Loucy (cell line): ENCODE measurements around the gene TYW1B.
"Not testable (repeated sequence)": the region's sequence is repeated elsewhere in the genome, so short reads cannot be mapped to it uniquely, and the experiment has no call there.

Source experiments
- H2AFZ ChIP-seq: fragments of 200-600 bp; sonication (generic); 2 replicates; pipeline ENCODE4 v1.6.0; 2016; ENCODE audit warnings: antibody characterized with exemption, mild to moderate bottlenecking, low read length, moderate library complexity
- H3F3A ChIP-seq: fragments of 200-600 bp; 2 replicates; pipeline ENCODE4 v1.6.0; 2016; ENCODE audit warnings: antibody characterized with exemption, low read depth, mild to moderate bottlenecking
- H3K27me3 ChIP-seq: fragments of 200-600 bp; sonication (generic); 2 replicates; pipeline ENCODE4 v1.6.1; 2014; ENCODE audit warnings: low read length, mild to moderate bottlenecking; ENCODE audit not compliant: insufficient read depth, poor library complexity, severe bottlenecking
- H3K36me3 ChIP-seq: fragments of 200-600 bp; sonication (generic); 2 replicates; pipeline ENCODE4 v1.6.1; 2016; ENCODE audit warnings: low read length; ENCODE audit not compliant: insufficient read depth
- H3K4me1 ChIP-seq: fragments of 200-600 bp; sonication (generic); 2 replicates; pipeline ENCODE4 v1.5.1; 2014; ENCODE audit warnings: low read length, mild to moderate bottlenecking; ENCODE audit not compliant: insufficient read depth, poor library complexity, severe bottlenecking
- H3K4me2 ChIP-seq: fragments of 200-600 bp; sonication (generic); 2 replicates; pipeline ENCODE4 v1.6.0; 2014; ENCODE audit warnings: antibody characterized with exemption, low read length, low read depth, mild to moderate bottlenecking; ENCODE audit not compliant: poor library complexity, severe bottlenecking
- H3K4me3 ChIP-seq: fragments of 200-600 bp; sonication (generic); 2 replicates; pipeline ENCODE4 v1.5.1; 2014; ENCODE audit warnings: low read length, mild to moderate bottlenecking, mixed read lengths; ENCODE audit not compliant: poor library complexity, severe bottlenecking
- H3K79me2 ChIP-seq: fragments of 200-600 bp; sonication (generic); 2 replicates; pipeline ENCODE4 v1.6.1; 2014; ENCODE audit warnings: low read length; ENCODE audit not compliant: insufficient read depth
- H3K9ac ChIP-seq: fragments of 200-600 bp; sonication (generic); 2 replicates; pipeline ENCODE4 v1.6.0; 2014; ENCODE audit warnings: mild to moderate bottlenecking, low read depth, low read length, moderate library complexity; ENCODE audit not compliant: poor library complexity, severe bottlenecking
- H3K9me2 ChIP-seq: fragments of 200-600 bp; sonication (generic); replicated peaks from 2 replicates; pipeline ENCODE4 v1.6.1; 2016; ENCODE audit warnings: low read depth, low read length, mixed read lengths
- H3K9me3 ChIP-seq: fragments of 200-600 bp; sonication (generic); 2 replicates; pipeline ENCODE4 v1.6.1; 2014; ENCODE audit warnings: mild to moderate bottlenecking, antibody characterized with exemption, low read length, low read depth; ENCODE audit not compliant: insufficient read depth
- H4K20me1 ChIP-seq: fragments of 200-600 bp; sonication (generic); 2 replicates; pipeline ENCODE4 v1.6.0; 2014; ENCODE audit warnings: antibody characterized with exemption, low read length, mild to moderate bottlenecking; ENCODE audit not compliant: insufficient read depth, poor library complexity, severe bottlenecking

TYW1B gene

GRCh38 chr7:72827839-72828591, at the start of gene TYW1B:
Gene TYW1B (minus strand): TSS chr7:72828200. CDS start chr7:72828075, 125 bp downstream.
- H3K4me2 ChIP-seq: peak within 1 kb of the TSS; percentile 85
- H3K4me1 ChIP-seq, H3K27me3 ChIP-seq, H4K20me1 ChIP-seq, H3K36me3 ChIP-seq, H3K9me2 ChIP-seq, H3F3A ChIP-seq, H3K9me3 ChIP-seq: not testable (repeated sequence)
- H3K9ac ChIP-seq: peak within 1 kb of the TSS; percentile 67
- H3K4me3 ChIP-seq: peak within 1 kb of the TSS; percentile 91
- peak within 1 kb of the TSS; percentile 76 for H2AFZ ChIP-seq
- H3K79me2 ChIP-seq: peaks cover 37% of the 10 kb centered on the region

GRCh38 chr7:72867591-72867990, 39.6 kb upstream of the TYW1B start:
- not testable (repeated sequence) for H3K4me2 ChIP-seq, H2AFZ ChIP-seq, H3K4me3 ChIP-seq, H3K9ac ChIP-seq, H3F3A ChIP-seq, H3K9me3 ChIP-seq, H4K20me1 ChIP-seq, H3K4me1 ChIP-seq, H3K9me2 ChIP-seq, H3K79me2 ChIP-seq, H3K36me3 ChIP-seq, H3K27me3 ChIP-seq

GRCh38 chr7:72858846-72859400, 30.9 kb upstream of the TYW1B start:
- not testable (repeated sequence) for H4K20me1 ChIP-seq, H3K4me1 ChIP-seq, H3K9me2 ChIP-seq, H3K79me2 ChIP-seq, H2AFZ ChIP-seq, H3K36me3 ChIP-seq, H3K9ac ChIP-seq, H3K9me3 ChIP-seq, H3K4me3 ChIP-seq, H3K27me3 ChIP-seq, H3K4me2 ChIP-seq, H3F3A ChIP-seq

- H3K36me3 ChIP-seq, H3K4me2 ChIP-seq, H3K9me3 ChIP-seq, H3K4me3 ChIP-seq, H3K9me2 ChIP-seq, H3K4me1 ChIP-seq, H3K27me3 ChIP-seq, H4K20me1 ChIP-seq, H3F3A ChIP-seq, H2AFZ ChIP-seq, H3K9ac ChIP-seq, H3K79me2 ChIP-seq: not testable (repeated sequence)
Observed at GRCh38 chr7:72857925-72858324, 29.9 kb upstream of the TYW1B start.

GRCh38 chr7:72855261-72855660, 27.3 kb upstream of the TYW1B start:
- not testable (repeated sequence) for H3K4me2 ChIP-seq, H2AFZ ChIP-seq, H3K27me3 ChIP-seq, H4K20me1 ChIP-seq, H3K79me2 ChIP-seq, H3K9me2 ChIP-seq, H3K9me3 ChIP-seq, H3K4me1 ChIP-seq, H3K4me3 ChIP-seq, H3F3A ChIP-seq, H3K36me3 ChIP-seq, H3K9ac ChIP-seq

- not testable (repeated sequence) for H3K4me2 ChIP-seq, H3K27me3 ChIP-seq, H3K79me2 ChIP-seq, H3K4me1 ChIP-seq, H3F3A ChIP-seq, H2AFZ ChIP-seq, H4K20me1 ChIP-seq, H3K9me2 ChIP-seq, H3K4me3 ChIP-seq, H3K36me3 ChIP-seq, H3K9ac ChIP-seq, H3K9me3 ChIP-seq
Observed at GRCh38 chr7:72852937-72853336, 24.9 kb upstream of the TYW1B start.

GRCh38 chr7:72850746-72851145, 22.7 kb upstream of the TYW1B start:
- not testable (repeated sequence) for H3F3A ChIP-seq, H3K27me3 ChIP-seq, H3K9me2 ChIP-seq, H3K4me1 ChIP-seq, H3K9me3 ChIP-seq, H3K4me3 ChIP-seq, H3K4me2 ChIP-seq, H3K36me3 ChIP-seq, H2AFZ ChIP-seq, H4K20me1 ChIP-seq, H3K79me2 ChIP-seq, H3K9ac ChIP-seq
